Measurements from ENCODE around the gene RCOR2.

Gene RCOR2

DNA sequence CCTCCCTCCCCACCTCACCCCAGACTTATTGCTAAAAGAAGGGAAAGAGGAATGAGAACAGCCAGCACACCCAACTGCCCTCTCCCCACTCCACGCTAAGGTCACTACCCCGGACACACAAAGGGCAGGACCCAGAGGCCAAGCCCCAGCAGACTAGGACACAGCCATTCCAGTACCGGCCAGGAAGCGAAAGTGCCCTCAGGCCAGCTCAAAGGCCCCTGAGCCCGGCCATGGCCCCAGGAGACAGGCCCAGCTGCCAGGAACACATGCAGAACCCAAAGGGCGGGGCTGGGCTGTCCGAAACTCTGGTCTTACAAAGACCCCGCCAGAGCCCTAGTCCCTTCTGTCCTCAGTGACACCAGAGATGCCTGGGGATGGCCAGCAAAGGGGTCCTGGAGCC, 5.5 kb downstream of the RCOR2 start:
- Histone ChIP-seq H3K4me3 (ENCODE audit: low read depth, low read length) (no peak overlapping the region), H3K36me3 (ENCODE audit: control insufficient read depth, insufficient read depth, low read length) (peaks cover 36% of the 10 kb centered on the region), H3K9me3 (ENCODE audit: control insufficient read depth, insufficient read depth, low read length) (no peaks in the 10 kb centered on the region), H3K9ac (ENCODE audit: low read depth, low read length) (no peak overlapping the region), H3K27me3 (ENCODE audit: control insufficient read depth, insufficient read depth, low read length) (no peaks in the 10 kb centered on the region), H3K4me1 (ENCODE audit: control insufficient read depth, insufficient read depth, low read length) (peaks cover 17% of the 10 kb centered on the region)

- no peak overlapping the region for H3K9ac ChIP-seq (ENCODE audit: low read depth, low read length)
- no peaks in the 10 kb centered on the region for H3K9me3 ChIP-seq (ENCODE audit: control insufficient read depth, insufficient read depth, low read length)
- peaks cover 17% of the 10 kb centered on the region for H3K4me1 ChIP-seq (ENCODE audit: control insufficient read depth, insufficient read depth, low read length)
- no peaks in the 10 kb centered on the region for H3K27me3 ChIP-seq (ENCODE audit: control insufficient read depth, insufficient read depth, low read length)
- no peak overlapping the region for H3K4me3 ChIP-seq (ENCODE audit: low read depth, low read length)
- peaks cover 39% of the 10 kb centered on the region for H3K36me3 ChIP-seq (ENCODE audit: control insufficient read depth, insufficient read depth, low read length)
Observed at GRCh38 chr11:63910675-63911074, 6.3 kb downstream of the RCOR2 start.

GRCh38 chr11:63909591-63910506, 7.1 kb downstream of the RCOR2 start:
- H3K9ac ChIP-seq (ENCODE audit: low read depth, low read length): peak overlapping the region; percentile 47

GRCh38 chr11:63908631-63909401, 8.1 kb downstream of the RCOR2 start:
- no peaks in the 10 kb centered on the region for H3K9me3 ChIP-seq (ENCODE audit: control insufficient read depth, insufficient read depth, low read length)
- H3K27me3 ChIP-seq (ENCODE audit: control insufficient read depth, insufficient read depth, low read length): no peaks in the 10 kb centered on the region
- no peak overlapping the region for H3K9ac ChIP-seq (ENCODE audit: low read depth, low read length)
- H3K36me3 ChIP-seq (ENCODE audit: control insufficient read depth, insufficient read depth, low read length): peaks cover 37% of the 10 kb centered on the region
- peaks cover 17% of the 10 kb centered on the region for H3K4me1 ChIP-seq (ENCODE audit: control insufficient read depth, insufficient read depth, low read length)
- no peak overlapping the region for H3K4me3 ChIP-seq (ENCODE audit: low read depth, low read length)

More at GRCh38 chr11:63909591-63910506, 7.1 kb downstream of the RCOR2 start:
- Histone ChIP-seq H3K9me3 (ENCODE audit: control insufficient read depth, insufficient read depth, low read length) (no peaks in the 10 kb centered on the region), H3K4me1 (ENCODE audit: control insufficient read depth, insufficient read depth, low read length) (peaks cover 17% of the 10 kb centered on the region), H3K36me3 (ENCODE audit: control insufficient read depth, insufficient read depth, low read length) (peaks cover 39% of the 10 kb centered on the region), H3K27me3 (ENCODE audit: control insufficient read depth, insufficient read depth, low read length) (no peaks in the 10 kb centered on the region), H3K4me3 (ENCODE audit: low read depth, low read length) (peak overlapping the region; percentile 18)

DNA sequence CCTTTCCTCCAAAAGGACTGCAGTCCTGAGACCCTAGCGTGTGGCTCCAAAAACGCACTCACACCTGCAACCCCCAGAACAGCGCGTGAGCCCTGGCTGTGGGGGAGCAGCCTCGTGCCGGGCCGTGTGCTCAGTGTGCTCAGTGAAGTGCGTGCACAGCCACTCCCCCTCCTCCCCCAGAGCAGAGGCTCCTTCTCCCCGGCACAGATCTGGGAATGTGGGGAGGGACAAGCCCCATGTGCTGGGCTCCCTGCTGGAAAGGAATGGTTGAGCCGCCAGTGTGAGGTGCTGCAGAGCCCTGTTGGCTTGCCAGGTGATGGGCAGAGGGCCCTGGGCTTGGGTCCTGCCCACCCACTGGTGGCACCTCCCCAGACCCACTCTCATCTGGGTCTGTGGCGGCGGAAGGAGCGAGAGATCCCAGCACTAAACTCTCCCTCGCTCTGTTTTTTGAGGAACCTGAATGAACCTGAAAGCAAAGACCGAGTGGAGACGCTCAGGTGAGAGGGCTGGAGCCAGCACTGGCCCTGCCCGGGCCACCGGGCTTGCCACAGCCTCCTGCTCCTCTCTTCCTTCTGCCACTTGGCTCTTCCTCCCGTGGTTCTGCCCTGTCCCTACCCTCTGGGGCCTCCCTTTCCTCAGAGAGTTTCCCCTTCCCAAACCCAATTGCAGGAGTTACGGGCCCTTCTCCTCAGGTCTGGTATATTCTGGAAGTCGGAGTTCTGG, 9.0 kb downstream of the RCOR2 start:
- H3K9ac ChIP-seq (ENCODE audit: low read depth, low read length): peak overlapping the region; percentile 50
- H3K36me3 ChIP-seq (ENCODE audit: control insufficient read depth, insufficient read depth, low read length): peaks cover 39% of the 10 kb centered on the region
- H3K4me1 ChIP-seq (ENCODE audit: control insufficient read depth, insufficient read depth, low read length): peaks cover 17% of the 10 kb centered on the region

GRCh38 chr11:63907063-63907462, 9.9 kb downstream of the RCOR2 start:
- H3K9ac ChIP-seq (ENCODE audit: low read depth, low read length): no peak overlapping the region
- peaks cover 40% of the 10 kb centered on the region for H3K36me3 ChIP-seq (ENCODE audit: control insufficient read depth, insufficient read depth, low read length)
- H3K27me3 ChIP-seq (ENCODE audit: control insufficient read depth, insufficient read depth, low read length): no peaks in the 10 kb centered on the region
- H3K9me3 ChIP-seq (ENCODE audit: control insufficient read depth, insufficient read depth, low read length): no peaks in the 10 kb centered on the region
- H3K4me3 ChIP-seq (ENCODE audit: low read depth, low read length): no peak overlapping the region
- peaks cover 17% of the 10 kb centered on the region for H3K4me1 ChIP-seq (ENCODE audit: control insufficient read depth, insufficient read depth, low read length)

More for the DNA sequence above, 9.0 kb downstream of the RCOR2 start:
- H3K27me3 ChIP-seq (ENCODE audit: control insufficient read depth, insufficient read depth, low read length): no peaks in the 10 kb centered on the region
- no peak overlapping the region for H3K4me3 ChIP-seq (ENCODE audit: low read depth, low read length)
- H3K9me3 ChIP-seq (ENCODE audit: control insufficient read depth, insufficient read depth, low read length): no peaks in the 10 kb centered on the region

DNA sequence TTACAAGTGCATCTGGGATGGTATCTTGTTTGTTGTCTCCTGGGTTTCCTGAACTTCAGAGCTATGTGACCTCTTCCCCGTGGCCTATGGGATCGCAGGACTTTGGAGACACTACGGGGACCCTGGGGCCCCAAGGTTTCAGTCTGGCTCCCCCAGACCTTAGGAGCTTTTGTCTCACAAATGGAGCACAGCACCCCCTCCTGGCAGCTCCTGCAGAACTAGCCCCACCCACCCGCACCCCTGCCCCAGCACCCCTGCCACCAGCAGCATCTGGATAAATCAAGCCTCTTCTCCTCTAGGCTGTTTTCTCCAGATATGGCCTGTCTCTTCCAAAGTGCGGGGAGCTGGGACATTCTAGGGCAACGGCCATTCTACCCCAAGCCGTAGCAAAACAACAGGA, 10.4 kb downstream of the RCOR2 start:
- H3K36me3 ChIP-seq (ENCODE audit: control insufficient read depth, insufficient read depth, low read length): peaks cover 43% of the 10 kb centered on the region
- no peak overlapping the region for H3K4me3 ChIP-seq (ENCODE audit: low read depth, low read length)
- H3K9me3 ChIP-seq (ENCODE audit: control insufficient read depth, insufficient read depth, low read length): no peaks in the 10 kb centered on the region
- peaks cover 17% of the 10 kb centered on the region for H3K4me1 ChIP-seq (ENCODE audit: control insufficient read depth, insufficient read depth, low read length)
- H3K27me3 ChIP-seq (ENCODE audit: control insufficient read depth, insufficient read depth, low read length): no peaks in the 10 kb centered on the region
- H3K9ac ChIP-seq (ENCODE audit: low read depth, low read length): no peak overlapping the region

DNA sequence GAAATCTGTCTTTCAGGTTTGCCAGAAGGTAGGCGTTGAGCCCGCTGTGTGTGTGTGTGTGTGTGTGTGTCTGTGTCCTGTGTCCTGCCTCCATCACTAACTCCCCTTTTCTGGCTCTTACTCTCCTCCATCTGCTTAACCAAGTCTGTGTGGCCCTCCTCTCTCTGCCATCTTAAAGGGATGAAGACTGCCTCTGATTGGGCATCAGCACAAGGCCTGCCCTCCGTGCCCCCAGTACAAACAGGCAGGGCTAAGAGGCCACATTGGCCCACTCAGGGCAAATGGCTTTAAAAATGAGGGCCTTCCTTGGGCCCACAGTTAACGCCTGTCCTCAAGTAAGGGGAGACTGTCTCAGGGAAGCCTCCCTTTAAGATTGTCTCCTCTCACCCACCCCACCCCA, 10.9 kb downstream of the RCOR2 start:
- H3K4me1 ChIP-seq (ENCODE audit: control insufficient read depth, insufficient read depth, low read length): peaks cover 17% of the 10 kb centered on the region
- no peak overlapping the region for H3K4me3 ChIP-seq (ENCODE audit: low read depth, low read length)
- no peaks in the 10 kb centered on the region for H3K27me3 ChIP-seq (ENCODE audit: control insufficient read depth, insufficient read depth, low read length)
- no peaks in the 10 kb centered on the region for H3K9me3 ChIP-seq (ENCODE audit: control insufficient read depth, insufficient read depth, low read length)
- peaks cover 46% of the 10 kb centered on the region for H3K36me3 ChIP-seq (ENCODE audit: control insufficient read depth, insufficient read depth, low read length)
- no peak overlapping the region for H3K9ac ChIP-seq (ENCODE audit: low read depth, low read length)

DNA sequence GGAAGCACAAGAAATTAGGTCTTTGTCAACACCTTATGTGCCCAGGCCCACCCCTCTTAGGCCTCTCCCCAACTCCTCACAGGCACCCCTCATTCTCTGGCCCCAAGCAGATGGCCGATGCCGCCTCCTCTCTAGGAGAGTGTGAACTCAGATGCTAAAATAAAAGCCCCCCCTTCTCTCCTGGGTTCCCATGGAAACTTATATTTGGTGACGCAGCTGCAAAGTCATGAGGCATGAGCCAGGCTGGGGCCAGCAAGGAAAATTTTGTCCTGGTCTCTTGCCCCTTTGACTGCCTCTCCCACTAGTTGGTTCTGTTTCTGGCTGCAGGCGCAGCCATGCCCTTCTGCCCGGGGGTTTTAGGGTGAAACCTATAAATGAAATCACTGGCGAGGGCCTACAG, 11.8 kb downstream of the RCOR2 start:
- no peak overlapping the region for H3K4me3 ChIP-seq (ENCODE audit: low read depth, low read length)
- peaks cover 16% of the 10 kb centered on the region for H3K4me1 ChIP-seq (ENCODE audit: control insufficient read depth, insufficient read depth, low read length)
- H3K36me3 ChIP-seq (ENCODE audit: control insufficient read depth, insufficient read depth, low read length): peaks cover 55% of the 10 kb centered on the region
- no peaks in the 10 kb centered on the region for H3K27me3 ChIP-seq (ENCODE audit: control insufficient read depth, insufficient read depth, low read length)
- no peak overlapping the region for H3K9ac ChIP-seq (ENCODE audit: low read depth, low read length)
- H3K9me3 ChIP-seq (ENCODE audit: control insufficient read depth, insufficient read depth, low read length): no peaks in the 10 kb centered on the region

DNA sequence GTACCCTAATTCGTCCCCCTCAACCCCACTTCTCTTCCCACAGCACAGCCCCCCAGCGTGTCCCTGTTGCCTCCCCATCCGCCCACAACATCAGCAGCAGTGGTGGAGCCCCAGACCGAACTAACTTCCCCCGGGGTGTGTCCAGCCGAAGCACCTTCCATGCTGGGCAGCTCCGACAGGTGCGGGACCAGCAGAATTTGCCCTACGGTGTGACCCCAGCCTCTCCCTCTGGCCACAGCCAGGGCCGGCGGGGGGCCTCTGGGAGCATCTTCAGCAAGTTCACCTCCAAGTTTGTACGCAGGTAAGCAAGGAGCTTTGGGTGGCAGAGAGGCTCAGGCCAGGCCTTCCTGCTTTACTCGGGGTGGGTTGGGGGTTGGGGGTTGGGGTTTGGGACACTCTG, 12.2 kb downstream of the RCOR2 start:
- Histone ChIP-seq H3K4me3 (ENCODE audit: low read depth, low read length) (no peak overlapping the region), H3K27me3 (ENCODE audit: control insufficient read depth, insufficient read depth, low read length) (no peaks in the 10 kb centered on the region), H3K9ac (ENCODE audit: low read depth, low read length) (no peak overlapping the region), H3K36me3 (ENCODE audit: control insufficient read depth, insufficient read depth, low read length) (peaks cover 60% of the 10 kb centered on the region), H3K9me3 (ENCODE audit: control insufficient read depth, insufficient read depth, low read length) (no peaks in the 10 kb centered on the region), H3K4me1 (ENCODE audit: control insufficient read depth, insufficient read depth, low read length) (peaks cover 14% of the 10 kb centered on the region)

- Histone ChIP-seq H3K4me3 (ENCODE audit: low read depth, low read length) (no peak overlapping the region), H3K27me3 (ENCODE audit: control insufficient read depth, insufficient read depth, low read length) (no peaks in the 10 kb centered on the region), H3K4me1 (ENCODE audit: control insufficient read depth, insufficient read depth, low read length) (peaks cover 12% of the 10 kb centered on the region), H3K9me3 (ENCODE audit: control insufficient read depth, insufficient read depth, low read length) (no peaks in the 10 kb centered on the region), H3K36me3 (ENCODE audit: control insufficient read depth, insufficient read depth, low read length) (peaks cover 67% of the 10 kb centered on the region), H3K9ac (ENCODE audit: low read depth, low read length) (no peak overlapping the region)
Observed at GRCh38 chr11:63903884-63904283, 13.1 kb downstream of the RCOR2 start.

Measured in iPS-15b (cell line).